Immature natural killer cell (primary cell): ENCODE measurements around the gene CCDC177. TPM values are rescaled to one million over a fixed set of nuclear protein-coding genes. Genes with fewer than 3 reads are reported as not detected.

ENCODE experiments used
- DNase-seq, 3 donors: peaks; one replicate each; pipeline ENCODE4 v3.0.0; 2022; ENCODE audit warnings: mixed read lengths in 1 of 3
- H3K27ac Mint-ChIP-seq, 6 donors: one replicate each; pipeline ENCODE4 v1.8.0; 2020; ENCODE audit warnings: mixed read lengths in 6 of 6, mild to moderate bottlenecking in 5 of 6, inconsistent platforms in 4 of 6, moderate library complexity in 3 of 6
- H3K27me3 Mint-ChIP-seq, 3 donors: one replicate each; pipeline ENCODE4 v1.8.0; 2020 to 2021; ENCODE audit warnings: low read depth in 3 of 3, mild to moderate bottlenecking in 3 of 3, mixed read lengths in 3 of 3, moderate library complexity in 3 of 3, inconsistent platforms in 1 of 3
- H3K36me3 Mint-ChIP-seq, 3 donors: one replicate each; pipeline ENCODE4 v1.8.0; 2020; ENCODE audit warnings: mixed read lengths in 3 of 3, inconsistent platforms in 2 of 3, mild to moderate bottlenecking in 2 of 3
- H3K4me1 Mint-ChIP-seq, 2 donors: one replicate each; pipeline ENCODE4 v1.8.0; 2020; ENCODE audit warnings: inconsistent platforms in 2 of 2, mild to moderate bottlenecking in 2 of 2, mixed read lengths in 2 of 2, moderate library complexity in 1 of 2
- H3K4me3 Mint-ChIP-seq, 5 donors: one replicate each; pipeline ENCODE4 v1.8.0; 2020; ENCODE audit warnings: mild to moderate bottlenecking in 5 of 5, mixed read lengths in 5 of 5, inconsistent platforms in 3 of 5, moderate library complexity in 3 of 5
- H3K9me3 Mint-ChIP-seq, 6 donors: one replicate each; pipeline ENCODE4 v1.8.0; 2020; ENCODE audit warnings: mild to moderate bottlenecking in 6 of 6, mixed read lengths in 6 of 6, inconsistent platforms in 4 of 6, moderate library complexity in 3 of 6
- polyA plus RNA-seq, 3 donors: library from polyadenylated mRNA; unstranded; fragments of 300-500 nt; fragmentation: Illumina TruSeq; gene quantifications; one replicate each; pipeline ENCODE4 v1.2.3, GENCODE V29; 2021

The CCDC177 gene
- polyA plus RNA-seq, 3 donors from 2014 or later: not detected

DNA sequence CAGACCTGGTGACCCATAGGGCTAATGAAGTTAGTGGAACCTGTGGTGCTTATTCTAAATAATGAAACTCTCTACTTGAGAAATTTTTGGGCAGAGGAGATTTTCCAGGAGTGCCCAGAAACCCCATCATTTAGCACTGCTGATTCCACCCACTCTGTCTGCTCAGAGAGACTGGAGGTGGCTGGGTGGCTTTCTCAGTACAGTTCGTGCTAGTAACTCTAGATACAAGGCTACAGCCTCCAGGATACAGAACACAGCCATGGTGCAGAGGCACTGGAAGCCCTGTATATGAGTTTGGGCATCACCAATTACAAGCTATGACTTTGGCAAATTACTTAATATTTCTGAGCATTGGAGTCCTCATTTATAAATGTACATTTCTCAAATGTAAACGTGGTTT, 32.4 kb downstream of the CCDC177 start:
- Mint-ChIP-seq H3K27me3 (peaks cover 1 to 20% (median 2%) of the 10 kb centered on the region in 3 donors), H3K36me3 (no peaks in the 10 kb centered on the region), H3K4me3 (no peak overlapping the region), H3K4me1 (peaks cover 3 to 4% of the 10 kb centered on the region in 2 donors), H3K9me3 (peaks cover 0 to 2% (median 0%) of the 10 kb centered on the region in 6 donors), H3K27ac (no peak overlapping the region)
- DNase-seq: no peak

DNA sequence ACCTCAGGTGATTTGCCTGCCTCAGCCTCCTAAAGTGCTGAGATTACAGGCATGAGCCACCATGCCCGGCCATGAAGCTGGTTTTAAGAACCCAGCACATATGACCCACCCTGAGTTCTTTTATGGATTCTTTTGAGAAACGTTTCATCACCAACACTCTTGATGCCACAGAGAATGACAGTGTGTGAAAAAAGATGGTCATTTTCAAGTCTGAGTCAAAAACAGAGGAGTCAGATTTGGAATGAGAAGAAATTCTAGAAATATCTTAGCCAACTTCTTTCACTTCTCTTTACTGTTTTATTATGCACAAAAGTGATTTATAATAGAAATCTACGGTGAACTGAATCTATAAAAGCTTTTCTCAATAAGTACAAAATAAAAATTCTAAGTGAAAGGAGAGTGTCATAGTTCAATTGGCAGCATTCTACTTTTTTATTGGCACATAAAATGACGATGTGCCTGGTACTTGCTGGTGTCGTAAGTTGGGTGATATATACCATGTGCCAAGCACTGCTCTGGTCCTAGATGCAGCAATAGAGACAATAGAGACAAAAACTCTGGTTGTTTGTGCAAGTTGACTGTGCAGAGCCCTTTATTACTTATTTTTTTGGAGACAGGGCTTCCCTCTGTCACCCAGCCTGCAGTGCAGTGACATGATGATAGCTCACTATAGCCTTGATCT, 33.9 kb downstream of the CCDC177 start:
- Mint-ChIP-seq H3K4me1 (peaks cover 3 to 4% of the 10 kb centered on the region in 2 donors), H3K27ac (no peak overlapping the region), H3K27me3 (peaks cover 0 to 11% (median 2%) of the 10 kb centered on the region in 3 donors), H3K4me3 (no peak overlapping the region), H3K36me3 (no peaks in the 10 kb centered on the region), H3K9me3 (peaks cover 0 to 2% (median 0%) of the 10 kb centered on the region in 6 donors)
- DNase-seq: no peak

DNA sequence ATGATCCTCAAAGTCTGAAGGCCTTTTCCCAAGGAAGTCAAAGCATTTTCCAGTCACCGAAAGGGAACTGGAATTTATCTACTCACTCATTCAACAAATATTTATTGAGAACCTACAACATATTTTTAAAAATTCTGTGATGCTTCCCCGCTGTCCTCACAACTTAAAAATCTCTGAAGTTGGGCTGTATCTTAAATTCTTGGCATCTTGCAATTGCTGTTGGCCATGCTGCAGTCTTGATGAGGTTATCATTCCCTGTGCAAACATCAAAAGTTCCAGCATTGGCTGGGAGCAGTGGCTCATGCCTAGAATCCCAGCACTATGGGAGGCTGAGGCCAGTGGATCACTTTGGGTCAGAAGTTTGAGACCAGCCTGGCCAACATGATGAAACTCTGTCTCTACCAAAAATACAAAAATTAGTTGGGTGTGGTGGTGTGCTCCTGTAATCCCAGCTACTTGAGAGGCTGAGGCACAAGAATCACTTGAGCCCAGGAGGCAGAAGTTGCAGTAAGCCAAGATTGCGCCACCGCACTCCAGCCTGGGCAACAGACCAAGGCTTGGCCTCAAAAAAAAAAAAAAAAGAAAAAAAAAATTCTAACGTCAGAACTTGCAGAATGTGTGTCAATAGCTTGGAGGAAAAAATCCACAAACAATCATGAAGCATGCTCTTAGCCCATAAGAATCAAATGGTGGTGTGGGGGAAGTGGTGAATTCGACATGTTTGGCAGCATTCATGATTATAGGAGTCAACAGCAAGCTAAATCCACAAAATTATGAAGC, 34.9 kb downstream of the CCDC177 start:
- no peaks in the 10 kb centered on the region for H3K36me3 Mint-ChIP-seq
- H3K27me3 Mint-ChIP-seq: peaks cover 0 to 17% (median 3%) of the 10 kb centered on the region in 3 donors
- H3K9me3 Mint-ChIP-seq: peaks cover 0 to 2% (median 0%) of the 10 kb centered on the region in 6 donors
- no peak for DNase-seq
- no peak overlapping the region for H3K27ac Mint-ChIP-seq
- H3K4me1 Mint-ChIP-seq: peaks cover 3 to 4% of the 10 kb centered on the region in 2 donors
- no peak overlapping the region for H3K4me3 Mint-ChIP-seq

DNA sequence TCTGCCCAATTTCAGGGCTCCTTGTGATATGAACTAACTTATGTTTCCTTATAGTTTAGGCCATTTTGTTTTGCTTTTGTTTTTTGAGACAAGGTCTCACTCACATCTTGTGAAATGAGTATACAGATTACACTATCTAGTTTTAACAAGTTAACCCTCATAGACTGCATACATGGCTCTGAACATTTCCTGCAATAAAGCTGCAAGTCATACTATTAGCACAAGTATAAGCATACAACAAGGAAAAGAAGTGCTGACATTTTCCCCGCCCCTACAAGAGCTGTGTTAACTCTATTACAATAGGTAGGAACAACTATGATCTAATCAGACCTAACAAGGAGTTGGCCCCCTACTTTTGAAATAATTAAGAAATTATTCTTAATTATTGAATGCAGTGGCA, 35.9 kb downstream of the CCDC177 start:
- Mint-ChIP-seq H3K36me3 (no peaks in the 10 kb centered on the region), H3K27me3 (peaks cover 0 to 17% (median 3%) of the 10 kb centered on the region in 3 donors), H3K4me3 (no peak overlapping the region), H3K9me3 (peaks cover 0 to 2% (median 0%) of the 10 kb centered on the region in 6 donors), H3K4me1 (peaks cover 0 to 4% of the 10 kb centered on the region in 2 donors), H3K27ac (no peak overlapping the region)
- no peak for DNase-seq

DNA sequence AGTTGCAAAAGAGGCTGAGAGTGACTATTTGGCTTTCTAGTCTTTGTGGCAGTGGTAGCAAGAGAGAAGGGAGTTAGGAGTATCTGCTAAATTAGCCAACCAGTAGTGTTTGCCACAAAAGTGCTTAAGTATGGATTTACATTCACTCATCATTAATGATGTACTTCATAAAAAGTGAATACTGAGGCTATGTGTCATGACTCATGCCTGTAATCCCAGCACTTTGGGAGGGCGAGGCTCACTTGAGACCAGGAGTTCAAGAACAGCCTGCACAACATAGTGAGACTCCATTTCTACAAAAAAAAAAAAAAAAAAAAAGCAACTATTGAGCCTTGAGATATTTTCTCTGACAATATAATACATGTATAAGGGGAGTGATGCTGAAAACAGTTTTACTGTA, 36.8 kb downstream of the CCDC177 start:
- Mint-ChIP-seq H3K27me3 (peaks cover 0 to 13% (median 5%) of the 10 kb centered on the region in 3 donors), H3K27ac (no peak overlapping the region), H3K4me3 (no peak overlapping the region), H3K4me1 (no peaks in the 10 kb centered on the region), H3K9me3 (peaks cover 0 to 2% (median 0%) of the 10 kb centered on the region in 6 donors), H3K36me3 (no peaks in the 10 kb centered on the region)
- no peak for DNase-seq

DNA sequence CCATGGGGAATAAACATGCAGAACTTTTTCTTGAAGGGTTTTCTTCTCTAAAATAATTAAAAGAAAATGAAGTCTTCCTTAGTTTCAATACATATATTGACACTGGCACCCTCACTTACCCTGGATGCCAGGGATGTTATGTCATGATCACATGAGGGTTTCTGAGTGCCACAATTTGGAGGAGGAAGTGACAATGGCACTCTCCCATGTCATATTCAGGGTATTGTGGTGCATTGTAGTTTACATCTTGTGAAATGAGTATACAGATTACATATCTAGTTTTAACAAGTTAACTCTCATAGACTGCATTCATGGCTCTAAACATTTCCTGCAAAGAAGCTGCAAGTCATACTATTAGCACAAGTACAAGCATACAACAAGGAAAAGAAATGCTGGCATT, 37.7 kb downstream of the CCDC177 start:
- Mint-ChIP-seq H3K9me3 (peaks cover 0 to 2% (median 0%) of the 10 kb centered on the region in 6 donors), H3K27me3 (peaks cover 0 to 13% (median 5%) of the 10 kb centered on the region in 3 donors), H3K4me3 (no peak overlapping the region), H3K36me3 (no peaks in the 10 kb centered on the region), H3K4me1 (no peaks in the 10 kb centered on the region), H3K27ac (no peak overlapping the region)
- no peak for DNase-seq

DNA sequence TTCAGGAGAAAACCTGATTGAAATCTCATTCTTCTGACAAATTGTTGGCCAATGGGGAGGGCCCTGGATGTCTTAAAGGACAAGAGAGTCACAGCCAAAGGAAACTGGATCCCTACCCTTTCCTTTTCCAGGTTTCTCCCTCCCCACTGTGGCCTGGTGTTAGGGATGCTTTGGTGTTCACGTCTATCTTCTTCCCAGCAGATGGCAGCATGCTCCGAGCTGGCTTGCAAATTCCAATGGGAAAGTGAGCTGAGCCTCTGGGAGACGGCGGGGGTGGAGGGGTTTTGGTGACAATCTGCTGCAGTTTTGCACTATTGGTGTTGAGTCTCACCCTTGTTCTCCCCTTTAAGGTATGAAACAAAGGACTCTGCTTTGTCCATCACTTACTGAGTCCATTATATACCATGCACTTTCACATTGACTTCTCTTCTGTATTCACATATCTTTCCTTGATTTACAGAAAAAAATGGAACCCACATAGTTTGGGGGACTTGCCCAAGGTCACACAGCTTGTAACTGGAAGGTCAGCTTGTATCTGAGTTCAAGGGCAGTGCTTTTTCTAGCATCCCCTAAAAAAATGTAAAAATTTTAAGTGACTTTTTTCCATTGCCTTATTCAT, 39.3 kb downstream of the CCDC177 start:
- no peak for DNase-seq
- Mint-ChIP-seq H3K4me3 (no peak overlapping the region), H3K9me3 (no peaks in the 10 kb centered on the region), H3K4me1 (no peaks in the 10 kb centered on the region), H3K27me3 (peaks cover 0 to 13% (median 5%) of the 10 kb centered on the region in 3 donors), H3K27ac (no peak overlapping the region), H3K36me3 (no peaks in the 10 kb centered on the region)

DNA sequence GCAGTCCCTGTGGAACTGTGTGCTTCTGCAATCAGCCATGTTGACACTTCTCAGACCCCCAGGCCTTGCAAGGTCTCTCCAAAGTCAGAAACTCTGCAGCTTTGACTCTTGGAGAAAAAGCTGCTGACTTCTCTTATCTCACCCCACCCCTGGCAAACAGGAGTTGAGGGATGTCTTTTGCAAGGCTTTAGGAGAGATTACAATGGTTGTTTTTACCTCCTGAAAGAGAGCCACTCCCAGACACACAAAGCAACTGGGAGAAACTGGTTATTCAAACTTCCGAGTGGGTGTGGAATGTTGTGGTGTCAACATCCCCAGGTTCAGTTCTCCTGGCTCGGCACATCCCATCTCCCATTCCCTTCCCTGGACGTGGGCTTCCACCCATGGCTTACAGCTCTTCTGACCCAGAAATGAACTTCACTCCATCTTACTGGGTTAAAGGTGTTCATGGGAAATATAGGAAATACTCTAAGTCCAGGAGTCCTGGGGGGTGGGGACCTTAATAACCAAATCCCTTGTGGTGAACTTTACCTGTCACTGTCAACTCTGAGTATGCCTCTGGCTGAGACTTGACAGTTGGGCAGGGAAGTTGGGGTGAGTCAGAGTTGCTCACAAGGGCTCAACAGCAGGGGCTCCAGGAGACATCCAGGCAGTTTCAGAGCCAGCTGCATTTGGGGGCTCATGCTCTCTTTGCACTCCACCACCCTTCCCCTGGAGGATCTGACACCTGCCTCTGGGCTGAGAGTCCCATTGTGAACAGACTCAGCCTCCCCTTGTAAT, 41.9 kb downstream of the CCDC177 start:
- Mint-ChIP-seq H3K9me3 (no peaks in the 10 kb centered on the region), H3K4me1 (no peaks in the 10 kb centered on the region), H3K27ac (no peak overlapping the region), H3K4me3 (no peak overlapping the region), H3K36me3 (no peaks in the 10 kb centered on the region), H3K27me3 (peaks cover 0 to 13% (median 5%) of the 10 kb centered on the region in 3 donors)
- DNase-seq: no peak

DNA sequence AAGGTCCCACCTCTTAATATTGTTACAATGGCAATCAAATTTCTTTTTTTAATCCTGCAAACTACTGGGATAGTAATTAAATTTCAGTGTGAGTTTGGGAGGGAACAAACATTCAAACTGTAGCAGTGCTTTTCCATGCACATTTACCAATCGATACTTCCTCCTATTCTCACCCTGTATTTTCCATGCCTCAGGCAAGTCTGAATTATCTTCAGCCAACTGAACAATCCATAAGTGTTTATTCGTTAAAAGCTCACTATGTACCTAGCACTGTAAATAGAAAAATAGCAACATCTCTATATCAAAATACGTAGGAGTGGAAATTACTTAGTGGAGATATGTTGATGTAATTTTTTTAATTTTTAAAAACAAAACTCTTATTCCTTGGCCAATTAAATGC, 43.5 kb downstream of the CCDC177 start:
- Mint-ChIP-seq H3K27ac (no peak overlapping the region), H3K4me3 (no peak overlapping the region), H3K36me3 (no peaks in the 10 kb centered on the region), H3K9me3 (no peaks in the 10 kb centered on the region), H3K4me1 (no peaks in the 10 kb centered on the region), H3K27me3 (peaks cover 0 to 13% (median 5%) of the 10 kb centered on the region in 3 donors)
- DNase-seq: no peak

DNA sequence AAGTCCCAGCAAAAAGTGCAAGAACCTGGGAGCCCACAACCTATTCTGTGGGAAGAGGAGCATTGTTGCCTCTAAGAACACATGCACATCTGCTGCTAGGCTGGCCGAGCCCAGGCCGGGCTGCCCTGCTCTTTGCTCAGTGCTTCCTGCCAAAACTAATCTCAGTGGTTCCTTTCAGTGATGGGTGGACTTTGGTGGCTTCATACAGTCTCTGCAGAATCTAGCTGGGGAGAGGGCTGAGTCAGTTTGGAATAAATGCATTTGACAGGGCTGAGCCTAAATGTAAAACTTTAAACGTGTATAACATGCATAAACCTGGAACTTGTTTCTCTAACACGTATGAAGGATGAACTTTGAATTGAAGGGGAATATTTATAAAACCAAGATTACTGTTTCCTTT, 44.6 kb downstream of the CCDC177 start:
- no peak overlapping the region for H3K4me3 Mint-ChIP-seq
- H3K4me1 Mint-ChIP-seq: no peaks in the 10 kb centered on the region
- H3K27me3 Mint-ChIP-seq: peaks cover 0 to 6% (median 3%) of the 10 kb centered on the region in 3 donors
- DNase-seq: no peak
- H3K36me3 Mint-ChIP-seq: no peaks in the 10 kb centered on the region
- no peaks in the 10 kb centered on the region for H3K9me3 Mint-ChIP-seq
- H3K27ac Mint-ChIP-seq: no peak overlapping the region

DNA sequence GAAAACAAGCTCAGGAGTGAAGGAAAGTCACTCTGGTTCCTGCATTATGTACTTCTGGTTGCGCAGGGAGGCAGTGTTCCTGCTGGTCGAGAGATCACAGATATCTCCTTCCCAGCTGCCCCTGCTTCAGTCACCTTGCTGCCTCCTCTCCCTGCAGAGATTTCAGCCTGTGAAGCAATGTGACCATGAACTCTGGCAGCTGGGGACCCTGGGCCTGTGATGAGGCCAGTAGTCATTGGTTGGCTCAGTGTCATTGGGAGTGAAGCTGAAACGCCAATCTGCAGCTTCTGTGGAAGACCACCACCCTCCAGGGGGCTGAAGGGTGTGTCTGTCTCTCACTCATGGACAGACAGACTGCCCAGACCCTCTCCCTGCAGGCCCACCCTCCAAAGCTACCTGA, 45.1 kb downstream of the CCDC177 start:
- no peak overlapping the region for H3K4me3 Mint-ChIP-seq
- H3K27ac Mint-ChIP-seq: no peak overlapping the region
- peaks cover 0 to 6% (median 2%) of the 10 kb centered on the region in 3 donors for H3K27me3 Mint-ChIP-seq
- H3K9me3 Mint-ChIP-seq: no peaks in the 10 kb centered on the region
- no peak for DNase-seq
- H3K36me3 Mint-ChIP-seq: no peaks in the 10 kb centered on the region
- H3K4me1 Mint-ChIP-seq: no peaks in the 10 kb centered on the region

DNA sequence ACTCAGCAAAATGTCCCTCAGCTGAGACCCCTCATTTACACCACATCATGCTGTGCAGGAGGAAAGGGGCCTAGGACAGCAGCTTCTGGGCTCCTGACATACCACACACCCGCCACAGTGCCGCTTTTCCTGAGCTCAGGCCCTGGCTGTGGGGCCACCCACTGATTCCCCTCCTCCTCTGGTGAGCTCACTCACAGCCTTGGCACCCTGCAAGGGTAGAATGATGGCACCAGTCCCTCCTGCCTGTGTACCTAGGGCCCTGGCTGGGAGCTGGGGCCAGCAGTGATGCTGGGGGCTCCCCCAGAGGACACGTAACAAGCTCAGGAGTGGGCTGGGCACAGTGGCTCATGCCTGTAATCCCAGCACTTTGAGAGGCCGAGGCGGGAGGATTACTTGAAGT, 45.7 kb downstream of the CCDC177 start:
- no peak overlapping the region for H3K27ac Mint-ChIP-seq

DNA sequence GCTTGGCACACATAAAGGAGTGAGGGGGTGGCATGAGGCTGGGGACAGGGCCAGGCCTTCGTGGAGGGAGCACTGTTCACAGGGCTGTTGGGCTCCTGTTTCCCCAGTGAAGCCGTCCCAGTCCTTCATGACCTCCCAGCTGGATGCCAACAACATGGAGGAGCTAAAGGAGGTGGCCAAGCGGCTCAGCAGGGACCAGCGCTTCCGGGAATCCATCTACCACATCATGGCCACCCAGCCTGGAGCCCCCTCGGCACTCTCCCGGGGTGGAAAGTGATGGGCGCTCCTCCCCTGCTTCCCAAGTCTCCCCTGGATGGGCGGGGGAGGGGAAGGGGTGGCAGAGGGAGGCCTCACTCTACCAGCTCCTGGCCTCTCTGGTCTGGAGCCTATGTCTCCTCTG, 46.5 kb downstream of the CCDC177 start:
- DNase-seq: no peak
- no peak overlapping the region for H3K4me3 Mint-ChIP-seq
- no peaks in the 10 kb centered on the region for H3K36me3 Mint-ChIP-seq
- H3K27me3 Mint-ChIP-seq: peaks cover 0 to 6% (median 1%) of the 10 kb centered on the region in 3 donors
- H3K9me3 Mint-ChIP-seq: no peaks in the 10 kb centered on the region
- H3K27ac Mint-ChIP-seq: no peak overlapping the region
- no peaks in the 10 kb centered on the region for H3K4me1 Mint-ChIP-seq

More for the DNA sequence above, 45.7 kb downstream of the CCDC177 start:
- Mint-ChIP-seq H3K4me3 (no peak overlapping the region), H3K4me1 (no peaks in the 10 kb centered on the region), H3K27me3 (peaks cover 0 to 6% (median 2%) of the 10 kb centered on the region in 3 donors), H3K36me3 (no peaks in the 10 kb centered on the region), H3K9me3 (no peaks in the 10 kb centered on the region)
- no peak for DNase-seq
